CD4-positive, alpha-beta T cell (primary cell): ENCODE results near the gene PIGZ. TPM values are rescaled to one million over a fixed set of nuclear protein-coding genes. Genes with fewer than 3 reads are reported as not detected.

Experiments
- ATAC-seq: fragments of 200-7000 bp; cut with Tn5 transposase; one replicate; pipeline ENCODE4 v1.10.0; 2022; ENCODE audit warnings: mild to moderate bottlenecking; ENCODE audit not compliant: poor library complexity
- CTCF ChIA-PET: fragments of 350-600 bp; sonication (Branson Sonifier 250); formaldehyde crosslinking; loops from one replicate; lab custom pipeline; 2021; ENCODE audit warnings: antibody characterized with exemption, inconsistent platforms; lab: Charles Lee
- POLR2A ChIA-PET: fragments of 350-600 bp; sonication (Branson Sonifier 250); formaldehyde crosslinking; loops from one replicate; lab custom pipeline; 2021; ENCODE audit warnings: antibody characterized with exemption, inconsistent platforms; lab: Charles Lee
- DNase-seq, 14 experiments: peaks; one replicate each; pipeline ENCODE4 v3.0.0-alpha.2; 2013 to 2020; ENCODE audit warnings: mixed read lengths in 2 of 14
- H3K27ac ChIP-seq, 2 donors: one replicate each; pipeline versions ENCODE4 v1.5.1 to v1.7.0; 2013; ENCODE audit warnings: low read length in 2 of 2, low read depth in 1 of 2, mild to moderate bottlenecking in 1 of 2
- H3K27me3 ChIP-seq, 2 experiments: 1 replicate in 1 of 2; 2 replicates in 1 of 2; pipeline versions ENCODE4 v1.6.1 to v1.7.0; 2013; ENCODE audit warnings: low read length in 2 of 2, control low read depth in 1 of 2, mild to moderate bottlenecking in 1 of 2, moderate library complexity in 1 of 2; ENCODE audit not compliant: insufficient read depth in 2 of 2, control insufficient read depth in 1 of 2
- H3K36me3 ChIP-seq: one replicate; pipeline ENCODE4 v1.6.1; 2013; ENCODE audit warnings: low read length, control low read depth; ENCODE audit not compliant: insufficient read depth
- H3K4me1 ChIP-seq: one replicate; pipeline ENCODE4 v1.6.1; 2013; ENCODE audit warnings: low read length, control low read depth; ENCODE audit not compliant: insufficient read depth
- H3K4me3 ChIP-seq: one replicate; pipeline ENCODE4 v1.5.1; 2013; ENCODE audit warnings: mild to moderate bottlenecking, low read length, moderate library complexity
- H3K9me3 ChIP-seq, 2 experiments: 1 replicate in 1 of 2; 2 replicates in 1 of 2; pipeline versions ENCODE4 v1.6.1 to v1.7.0; 2013; ENCODE audit warnings: low read length in 2 of 2, mild to moderate bottlenecking in 2 of 2, control low read depth in 1 of 2, moderate library complexity in 1 of 2; ENCODE audit not compliant: control insufficient read depth in 1 of 2, insufficient read depth in 1 of 2
- H3K27ac Mint-ChIP-seq: one replicate; pipeline ENCODE4 v1.8.0; 2020; ENCODE audit warnings: mixed read lengths
- H3K27me3 Mint-ChIP-seq: one replicate; pipeline ENCODE4 v1.8.0; 2021; ENCODE audit warnings: mixed read lengths
- H3K36me3 Mint-ChIP-seq: one replicate; pipeline ENCODE4 v1.8.0; 2021; ENCODE audit warnings: low read depth, mixed read lengths
- H3K4me1 Mint-ChIP-seq: one replicate; pipeline ENCODE4 v1.8.0; 2021; ENCODE audit warnings: low read depth, mixed read lengths
- H3K4me3 Mint-ChIP-seq: one replicate; pipeline ENCODE4 v1.8.0; 2020; ENCODE audit warnings: mild to moderate bottlenecking, mixed read lengths
- H3K9me3 Mint-ChIP-seq: one replicate; pipeline ENCODE4 v1.8.0; 2020; ENCODE audit warnings: mixed read lengths
- intact Hi-C, 2 experiments: fragments of 100-400 bp; cut with DNase I in 1 of 2; cut with micrococcal nuclease in 1 of 2; formaldehyde crosslinking; loops; one replicate each; pipeline versions ENCODE4 v1.15.1 to v1.9.0; 2023 to 2025; cut with DNase I, micrococcal nuclease
- total RNA-seq, 174 experiments: library from RNA in 2 of 174; stranded (reverse) in 2 of 174; gene quantifications; one replicate each; pipeline ENCODE4 v1.2.3 and lab custom pipeline; 2021 to 2026
- TF ChIP-seq, protein P1 (sequence below): fragments of 200-600 bp; IDR thresholded peaks from one replicate; pipeline ENCODE4 v1.8.0; 2022; ENCODE audit warnings: antibody characterized with exemption, mild to moderate bottlenecking

The PIGZ gene
- total RNA-seq, 2 experiments from 2014 or later = 0.33 to 0.61 TPM

DNA sequence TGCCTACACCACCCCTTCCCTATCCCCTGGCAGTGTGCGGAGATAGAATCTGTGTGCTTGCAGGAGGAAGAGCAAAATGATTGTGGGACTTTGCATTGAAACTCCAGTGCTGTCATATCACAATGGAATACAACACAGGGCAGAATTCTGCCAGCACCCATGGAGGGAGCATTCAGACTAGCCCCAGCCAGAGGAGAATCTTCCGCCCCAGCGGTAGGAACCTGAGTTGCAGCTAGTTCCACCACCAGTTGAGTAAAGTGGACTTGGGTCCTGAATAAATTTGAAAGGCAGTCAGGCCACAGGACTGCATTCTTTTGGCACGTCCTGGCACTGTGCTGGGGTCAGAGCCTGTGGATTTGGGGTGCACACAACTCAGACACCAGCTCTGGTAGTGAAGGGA, 53.8 kb downstream of the PIGZ start:
- no peak overlapping the region for H3K27ac Mint-ChIP-seq
- ATAC-seq (no peak), DNase-seq (no peak)
- no peaks in the 10 kb centered on the region for H3K4me1 Mint-ChIP-seq
- Histone ChIP-seq H3K27ac (no peak overlapping the region), H3K4me1 (no peaks in the 10 kb centered on the region), H3K4me3 (no peak overlapping the region), H3K27me3 (no peaks in the 10 kb centered on the region), H3K9me3 (no peaks in the 10 kb centered on the region), H3K36me3 (peaks cover 12% of the 10 kb centered on the region)
- no peaks in the 10 kb centered on the region for H3K27me3 Mint-ChIP-seq
- TF ChIP-seq, protein P1, sequence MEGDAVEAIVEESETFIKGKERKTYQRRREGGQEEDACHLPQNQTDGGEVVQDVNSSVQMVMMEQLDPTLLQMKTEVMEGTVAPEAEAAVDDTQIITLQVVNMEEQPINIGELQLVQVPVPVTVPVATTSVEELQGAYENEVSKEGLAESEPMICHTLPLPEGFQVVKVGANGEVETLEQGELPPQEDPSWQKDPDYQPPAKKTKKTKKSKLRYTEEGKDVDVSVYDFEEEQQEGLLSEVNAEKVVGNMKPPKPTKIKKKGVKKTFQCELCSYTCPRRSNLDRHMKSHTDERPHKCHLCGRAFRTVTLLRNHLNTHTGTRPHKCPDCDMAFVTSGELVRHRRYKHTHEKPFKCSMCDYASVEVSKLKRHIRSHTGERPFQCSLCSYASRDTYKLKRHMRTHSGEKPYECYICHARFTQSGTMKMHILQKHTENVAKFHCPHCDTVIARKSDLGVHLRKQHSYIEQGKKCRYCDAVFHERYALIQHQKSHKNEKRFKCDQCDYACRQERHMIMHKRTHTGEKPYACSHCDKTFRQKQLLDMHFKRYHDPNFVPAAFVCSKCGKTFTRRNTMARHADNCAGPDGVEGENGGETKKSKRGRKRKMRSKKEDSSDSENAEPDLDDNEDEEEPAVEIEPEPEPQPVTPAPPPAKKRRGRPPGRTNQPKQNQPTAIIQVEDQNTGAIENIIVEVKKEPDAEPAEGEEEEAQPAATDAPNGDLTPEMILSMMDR = no peak
- ChIA-PET POLR2A (no interaction called here), CTCF (no interaction called here)
- H3K9me3 Mint-ChIP-seq = no peaks in the 10 kb centered on the region
- H3K36me3 Mint-ChIP-seq = peaks cover 66% of the 10 kb centered on the region
- no peak overlapping the region for H3K4me3 Mint-ChIP-seq
- intact Hi-C loops = no loop called here

DNA sequence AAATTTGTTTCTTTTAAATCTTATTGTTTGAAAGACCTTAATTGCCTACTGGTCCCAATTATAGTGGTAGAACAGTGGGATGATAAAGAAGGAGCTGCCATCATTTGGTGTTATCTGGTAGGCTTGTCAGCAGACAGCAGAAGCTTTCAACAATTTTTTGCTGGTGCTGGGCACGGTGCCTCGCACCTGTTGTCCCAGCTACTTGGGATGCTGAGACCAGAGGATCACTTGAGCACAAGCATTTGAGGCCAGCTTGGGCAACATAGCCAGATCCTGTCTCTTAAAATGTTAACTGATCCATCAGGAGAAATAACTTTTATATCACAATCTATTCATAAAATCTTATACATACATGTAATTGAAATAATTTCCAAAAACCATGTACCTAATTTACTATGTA, 64.9 kb downstream of the PIGZ start:
- Mint-ChIP-seq H3K9me3 (no peaks in the 10 kb centered on the region), H3K27me3 (no peaks in the 10 kb centered on the region), H3K4me3 (no peak overlapping the region), H3K4me1 (no peaks in the 10 kb centered on the region), H3K27ac (no peak overlapping the region), H3K36me3 (peaks cover 94% of the 10 kb centered on the region)
- H3K9me3 ChIP-seq = peaks cover 0 to under 1% of the 10 kb centered on the region in 2 experiments
- CTCF ChIA-PET = no interaction called here
- no peak for DNase-seq
- H3K27me3 ChIP-seq = no peaks in the 10 kb centered on the region
- no peak overlapping the region for H3K27ac ChIP-seq
- no peak overlapping the region for H3K4me3 ChIP-seq
- TF ChIP-seq, protein P1 = no peak
- H3K4me1 ChIP-seq = no peaks in the 10 kb centered on the region
- intact Hi-C loops = no loop called here
- peaks cover 67% of the 10 kb centered on the region for H3K36me3 ChIP-seq
- no peak for ATAC-seq
- POLR2A ChIA-PET = no interaction called here

DNA sequence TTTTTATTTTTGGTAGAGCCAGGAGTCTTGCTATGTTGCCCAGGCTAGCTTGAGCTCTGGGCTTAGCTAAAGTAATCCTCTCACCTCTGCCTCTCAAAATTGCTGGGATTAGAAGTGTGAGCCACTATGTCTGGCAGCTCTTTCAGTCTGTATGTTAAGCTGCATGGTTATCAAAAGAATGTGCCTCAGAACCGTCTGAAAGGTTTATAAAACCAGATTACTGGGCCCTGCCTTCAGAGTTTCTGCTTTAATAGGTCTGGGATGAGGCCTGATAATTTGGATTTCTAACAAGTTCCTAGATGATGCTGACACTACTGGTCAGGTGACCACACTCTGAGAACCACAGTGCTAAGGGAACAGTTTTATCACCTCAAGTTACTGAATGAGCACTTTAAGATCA, 66.3 kb downstream of the PIGZ start:
- H3K4me1 Mint-ChIP-seq = peaks cover 4% of the 10 kb centered on the region
- no peaks in the 10 kb centered on the region for H3K27me3 Mint-ChIP-seq
- Histone ChIP-seq H3K27me3 (no peaks in the 10 kb centered on the region), H3K4me1 (no peaks in the 10 kb centered on the region), H3K27ac (no peak overlapping the region), H3K36me3 (peaks cover 67% of the 10 kb centered on the region), H3K4me3 (no peak overlapping the region), H3K9me3 (peaks cover 0 to 4% of the 10 kb centered on the region in 2 experiments)
- no peak for ATAC-seq
- H3K36me3 Mint-ChIP-seq = peaks cover 84% of the 10 kb centered on the region
- intact Hi-C loops = no loop called here
- H3K4me3 Mint-ChIP-seq = no peak overlapping the region
- ChIA-PET POLR2A (no interaction called here), CTCF (no interaction called here)
- H3K27ac Mint-ChIP-seq = no peak overlapping the region
- no peak for DNase-seq
- TF ChIP-seq, protein P1 = no peak
- no peaks in the 10 kb centered on the region for H3K9me3 Mint-ChIP-seq
